HEK293 (cell line): Measurements from ENCODE around the gene PRKCQ.

Experiments used
- MYNN ChIP-seq: fragments of 450-650 bp; formaldehyde crosslinking; IDR thresholded peaks from 2 replicates; pipeline ENCODE4 v1.5.1; 2016; ENCODE audit warnings: missing biosample characterization, missing genetic modification characterization, borderline replicate concordance
- ZNF561 ChIP-seq: fragments of 450-650 bp; IDR thresholded peaks from 2 replicates; pipeline ENCODE4 v1.5.1; 2018; ENCODE audit warnings: missing biosample characterization, missing genetic modification characterization, borderline replicate concordance

DNA sequence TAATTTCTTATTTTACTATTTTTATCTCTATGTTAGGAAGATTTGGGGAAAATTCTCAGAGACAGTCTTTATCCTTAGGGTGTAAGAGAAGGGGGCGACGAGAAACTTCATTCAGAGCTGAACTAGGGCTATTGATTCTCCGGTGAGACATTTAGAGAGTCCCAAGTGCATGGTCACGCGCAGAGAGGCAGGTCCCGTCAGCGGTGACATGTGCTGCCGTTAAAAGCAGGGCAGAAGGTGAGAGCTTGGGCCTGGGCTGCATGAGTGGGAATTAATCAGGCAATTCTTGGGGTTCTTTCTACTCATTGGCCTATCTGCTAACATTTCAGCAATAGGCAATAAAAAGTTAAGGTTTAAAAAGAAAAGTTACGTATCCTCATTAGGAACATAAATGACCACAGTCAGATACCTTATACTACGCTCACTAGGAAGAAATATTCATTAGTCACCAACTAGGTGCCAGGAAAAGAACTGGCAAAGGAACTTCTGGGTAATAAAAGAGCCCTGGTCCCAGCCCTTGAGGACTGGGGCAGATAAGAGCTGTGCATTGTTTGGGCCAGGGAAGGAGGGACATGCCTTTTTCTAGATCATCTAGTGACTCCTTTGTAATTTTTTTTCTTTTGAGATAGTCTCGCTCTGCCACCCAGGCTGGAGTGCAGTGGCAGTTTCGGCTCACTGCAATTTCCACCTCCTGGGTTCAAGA is 21.2 kb downstream of the PRKCQ start:
- no peak for TF ChIP-seq ZNF561 (tag by site-specific recombination)
- no peak for TF ChIP-seq MYNN (tag by site-specific recombination)
